MM.1S (cell line): ENCODE measurements around the gene VPS52.

Experiments
- EZH2 ChIP-seq: fragments of 300-600 bp; sonication (generic); optimal IDR thresholded peaks from 2 replicates; pipeline ENCODE3; 2017; ENCODE audit warnings: low read depth, mild to moderate bottlenecking, antibody characterized with exemption, low read length, mixed read lengths
- EZH2phosphoT487 ChIP-seq: fragments of 300-600 bp; sonication (generic); IDR thresholded peaks from 2 replicates; pipeline ENCODE4 v1.6.1; 2018; ENCODE audit warnings: antibody characterized with exemption, low read length
- TF ChIP-seq, protein P1 (sequence below): fragments of 300-600 bp; sonication (generic); IDR thresholded peaks from 2 replicates; pipeline ENCODE4 v1.5.1; 2016; ENCODE audit warnings: antibody characterized with exemption, low read length, mixed read lengths

DNA sequence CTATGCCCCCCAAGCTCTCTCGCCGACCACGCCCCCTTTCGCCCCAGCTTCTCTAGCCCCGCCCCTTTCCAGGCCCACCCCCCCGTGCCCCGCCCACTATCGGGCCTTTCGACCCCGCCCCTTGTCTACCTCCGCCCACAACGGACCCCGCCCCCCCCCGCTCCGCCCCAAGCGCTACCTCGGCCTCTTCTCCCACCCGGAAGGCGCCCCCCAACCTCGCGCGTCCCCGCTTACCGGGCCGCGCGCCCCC is 45.7 kb upstream of the VPS52 start:
- TF ChIP-seq, protein P1, sequence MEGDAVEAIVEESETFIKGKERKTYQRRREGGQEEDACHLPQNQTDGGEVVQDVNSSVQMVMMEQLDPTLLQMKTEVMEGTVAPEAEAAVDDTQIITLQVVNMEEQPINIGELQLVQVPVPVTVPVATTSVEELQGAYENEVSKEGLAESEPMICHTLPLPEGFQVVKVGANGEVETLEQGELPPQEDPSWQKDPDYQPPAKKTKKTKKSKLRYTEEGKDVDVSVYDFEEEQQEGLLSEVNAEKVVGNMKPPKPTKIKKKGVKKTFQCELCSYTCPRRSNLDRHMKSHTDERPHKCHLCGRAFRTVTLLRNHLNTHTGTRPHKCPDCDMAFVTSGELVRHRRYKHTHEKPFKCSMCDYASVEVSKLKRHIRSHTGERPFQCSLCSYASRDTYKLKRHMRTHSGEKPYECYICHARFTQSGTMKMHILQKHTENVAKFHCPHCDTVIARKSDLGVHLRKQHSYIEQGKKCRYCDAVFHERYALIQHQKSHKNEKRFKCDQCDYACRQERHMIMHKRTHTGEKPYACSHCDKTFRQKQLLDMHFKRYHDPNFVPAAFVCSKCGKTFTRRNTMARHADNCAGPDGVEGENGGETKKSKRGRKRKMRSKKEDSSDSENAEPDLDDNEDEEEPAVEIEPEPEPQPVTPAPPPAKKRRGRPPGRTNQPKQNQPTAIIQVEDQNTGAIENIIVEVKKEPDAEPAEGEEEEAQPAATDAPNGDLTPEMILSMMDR: no peak
- no peak for TF ChIP-seq EZH2
- no peak for TF ChIP-seq EZH2phosphoT487
